Measurements from ENCODE around the gene NLGN4X.
"Not testable (repeated sequence)": the region's sequence is repeated elsewhere in the genome, so short reads cannot be mapped to it uniquely, and the experiment has no call there.

GRCh38 chrX:5903586-5904190, 325.0 kb downstream of the NLGN4X start:
- TF ChIP-seq CTCF (IDR thresholded peaks at IDR 0.05); EZH2phosphoT487 (IDR thresholded peaks at IDR 0.05; ENCODE audit: borderline replicate concordance, low read depth); SIN3A (IDR thresholded peaks at IDR 0.05; ENCODE audit: borderline replicate concordance, low read depth, low read length); MXI1 (IDR thresholded peaks at IDR 0.05; ENCODE audit: low read depth, low read length); ELF1 (IDR thresholded peaks at IDR 0.05); EP300 (IDR thresholded peaks at IDR 0.05; ENCODE audit: borderline replicate concordance in 1 of 2, low read depth in 1 of 2, low read length in 1 of 2); RFX5 (IDR thresholded peaks at IDR 0.05; ENCODE audit: low read length): not testable (repeated sequence)

Data from SK-N-SH (cell line).